OCI-LY7 (cell line): ENCODE data around the gene TBL1XR1. TPM values are rescaled to one million over a fixed set of nuclear protein-coding genes. Genes with fewer than 3 reads are reported as not detected.

Source experiments
- BruUV-seq: library from RNA; stranded (reverse); fragments of 400-500 nt; replicated peaks from 2 replicates; lab custom pipeline; 2021; lab: Mats Ljungman, UMichigan
- CTCF ChIA-PET: fragments of 300-600 bp; sonication (Branson Sonifier 250); formaldehyde crosslinking; loops from one replicate; lab custom pipeline; 2022; ENCODE audit warnings: antibody characterized with exemption; ENCODE audit not compliant: unreplicated experiment; lab: Charles Lee
- POLR2A ChIA-PET: fragments of 300-600 bp; sonication (Branson Sonifier 250); formaldehyde crosslinking; loops from one replicate; lab custom pipeline; 2022; ENCODE audit warnings: antibody characterized with exemption; lab: Charles Lee
- DNase-seq: peaks from one replicate; pipeline ENCODE4 v3.0.0-alpha.2; 2015; ENCODE audit warnings: low spot score
- H2AFZ ChIP-seq: fragments of 200-600 bp; sonication (generic), shearing (Covaris generic); 2 replicates; pipeline ENCODE4 v1.6.1; 2014; ENCODE audit warnings: mild to moderate bottlenecking, antibody characterized with exemption, low read length, moderate library complexity
- H3K27ac ChIP-seq: fragments of 200-600 bp; sonication (generic); 2 replicates; pipeline ENCODE4 v1.5.1; 2014; ENCODE audit warnings: mixed run types, low read depth, mild to moderate bottlenecking, moderate library complexity, low read length, inconsistent platforms; ENCODE audit not compliant: poor library complexity, severe bottlenecking
- H3K36me3 ChIP-seq: fragments of 200-600 bp; sonication (generic); 2 replicates; pipeline ENCODE4 v1.6.1; 2014; ENCODE audit warnings: mild to moderate bottlenecking, antibody characterized with exemption, low read length, moderate library complexity, mixed read lengths; ENCODE audit not compliant: insufficient read depth
- H3K4me1 ChIP-seq: fragments of 200-600 bp; sonication (generic); 2 replicates; pipeline ENCODE4 v1.5.1; 2014; ENCODE audit warnings: mild to moderate bottlenecking, low read length; ENCODE audit not compliant: insufficient read depth, poor library complexity, severe bottlenecking
- H3K4me2 ChIP-seq: fragments of 200-600 bp; sonication (generic); 2 replicates; pipeline ENCODE4 v1.6.1; 2014; ENCODE audit warnings: mild to moderate bottlenecking, low read length
- H3K4me3 ChIP-seq: fragments of 200-600 bp; sonication (generic); 2 replicates; pipeline ENCODE4 v1.5.1; 2014; ENCODE audit warnings: mild to moderate bottlenecking, low read depth, low read length; ENCODE audit not compliant: poor library complexity, severe bottlenecking
- H3K79me2 ChIP-seq: fragments of 200-600 bp; sonication (generic); 2 replicates; pipeline ENCODE4 v1.6.1; 2016; ENCODE audit warnings: low read depth, mild to moderate bottlenecking, low read length, moderate library complexity, mixed read lengths; ENCODE audit not compliant: insufficient read depth
- H3K9me2 ChIP-seq: fragments of 200-600 bp; sonication (generic); 2 replicates; pipeline ENCODE4 v1.6.1; 2016; ENCODE audit warnings: mild to moderate bottlenecking, low read length, mixed read lengths; ENCODE audit not compliant: insufficient read depth
- H3K9me3 ChIP-seq: fragments of 200-600 bp; sonication (generic); 2 replicates; pipeline ENCODE4 v1.6.1; 2014; ENCODE audit warnings: mild to moderate bottlenecking, mixed run types, low read length, mixed read lengths
- H4K20me1 ChIP-seq: fragments of 200-600 bp; sonication (generic); 2 replicates; pipeline ENCODE4 v1.6.1; 2014; ENCODE audit warnings: mild to moderate bottlenecking, antibody characterized with exemption, low read length, moderate library complexity, mixed read lengths; ENCODE audit not compliant: insufficient read depth
- CTCF ChIP-seq: fragments of 200-600 bp; sonication (generic); conservative IDR thresholded peaks from 2 replicates; pipeline ENCODE4 v1.5.1; 2014; ENCODE audit warnings: mild to moderate bottlenecking, antibody characterized with exemption, low read length, moderate library complexity, mixed read lengths
- EZH2phosphoT487 ChIP-seq: fragments of 200-600 bp; sonication (generic); IDR thresholded peaks from 2 replicates; pipeline ENCODE4 v1.6.1; 2018; ENCODE audit warnings: low read depth, borderline replicate concordance, mild to moderate bottlenecking, mixed run types, antibody characterized with exemption, low read length, moderate library complexity, mixed read lengths
- intact Hi-C: fragments of 100-400 bp; cut with micrococcal nuclease; formaldehyde crosslinking; loops from one replicate; pipeline ENCODE4 v1.10.0; 2022; ENCODE audit not compliant: unreplicated experiment
- total RNA-seq, 2 experiments: library from RNA; depleted of rRNA in 1 of 2; stranded (reverse); fragments of >200 nt in 1 of 2; shearing (Covaris generic) in 1 of 2; gene quantifications; 2 replicates each; pipeline ENCODE4 v1.2.3, GENCODE V29; 2014 to 2022

Gene TBL1XR1
- total RNA-seq, 2 experiments from 2014 or later, result 103 to 158 TPM

- intact Hi-C loops, result no loop called here
- H2AFZ ChIP-seq, result no peak overlapping the region
- POLR2A ChIA-PET, result interaction anchor here (1.2 kb wide), 1 partner anchor 9 kb away, joined by 4 read pairs; no protein-coding TSS in a partner anchor
- H3K4me2 ChIP-seq, result no peak overlapping the region
- H3K79me2 ChIP-seq, result no peaks in the 10 kb centered on the region
- H3K9me2 ChIP-seq, result no peaks in the 10 kb centered on the region
- H3K27ac ChIP-seq, result no peak overlapping the region
- DNase-seq, result no peak
- no peaks in the 10 kb centered on the region for H3K4me1 ChIP-seq
- H3K9me3 ChIP-seq, result no peaks in the 10 kb centered on the region
- CTCF ChIA-PET, result no interaction called here
- H4K20me1 ChIP-seq, result no peaks in the 10 kb centered on the region
- TF ChIP-seq EZH2phosphoT487 (no peak), CTCF (no peak)
- no peak overlapping the region for H3K4me3 ChIP-seq
- no TSS peak for BruUV-seq
- H3K36me3 ChIP-seq, result no peaks in the 10 kb centered on the region
Observed at GRCh38 chr3:177213801-177214535, 16.7 kb upstream of the TBL1XR1 start.

DNA sequence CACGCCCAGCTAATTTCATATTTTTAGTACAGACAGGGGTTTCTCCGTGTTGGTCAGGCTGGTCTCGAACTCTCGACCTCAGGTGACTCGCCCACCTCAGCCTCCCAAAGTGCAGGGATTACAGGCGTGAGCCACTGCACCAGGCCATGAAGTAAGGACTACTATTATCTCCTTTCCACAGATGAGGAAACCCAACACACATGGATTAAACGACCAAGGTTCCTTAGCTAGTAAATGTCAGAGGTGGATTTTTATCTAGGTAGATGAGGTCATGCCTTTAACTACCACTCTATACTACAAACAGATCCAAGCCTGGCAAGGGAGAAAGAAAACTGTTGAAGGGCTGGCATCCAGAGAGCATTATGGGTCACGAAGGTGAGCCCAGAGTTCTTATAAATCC is 15.5 kb upstream of the TBL1XR1 start:
- TF ChIP-seq EZH2phosphoT487, result no peak
- no peak for TF ChIP-seq CTCF
- POLR2A ChIA-PET, result interaction anchor here (0.6 to 2.0 kb wide), 3 partner anchors 14 to 132 kb away, joined by 3 to 6 read pairs (median 3); no protein-coding TSS in a partner anchor
- no peaks in the 10 kb centered on the region for H3K4me1 ChIP-seq
- no peaks in the 10 kb centered on the region for H3K9me2 ChIP-seq
- H2AFZ ChIP-seq, result no peak overlapping the region
- H3K9me3 ChIP-seq, result no peaks in the 10 kb centered on the region
- no peak overlapping the region for H3K27ac ChIP-seq
- H3K79me2 ChIP-seq, result no peaks in the 10 kb centered on the region
- intact Hi-C loops, result no loop called here
- no TSS peak for BruUV-seq
- H3K4me2 ChIP-seq, result no peak overlapping the region
- H3K36me3 ChIP-seq, result no peaks in the 10 kb centered on the region
- H4K20me1 ChIP-seq, result no peaks in the 10 kb centered on the region
- no peak overlapping the region for H3K4me3 ChIP-seq
- CTCF ChIA-PET, result interaction anchor here (1.1 kb wide), 1 partner anchor 14 kb away, joined by 3 read pairs; no protein-coding TSS in a partner anchor
- DNase-seq, result no peak

DNA sequence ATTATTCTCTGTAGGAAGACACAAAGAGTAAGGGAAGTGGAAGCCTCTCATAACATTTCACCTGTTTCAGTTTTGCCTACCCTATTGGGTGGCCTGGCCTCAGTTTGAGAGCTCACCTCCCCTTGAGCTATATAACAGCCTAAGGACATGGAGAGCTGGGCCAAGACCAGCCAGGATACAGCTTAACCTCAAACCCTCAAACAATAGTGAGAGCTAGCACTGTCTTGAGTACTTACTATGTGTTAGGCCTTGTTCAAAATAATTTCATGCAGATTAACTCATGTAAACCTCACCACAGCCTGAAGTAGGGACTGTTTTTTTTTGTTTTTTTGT is 15.0 kb upstream of the TBL1XR1 start:
- TF ChIP-seq CTCF (no peak), EZH2phosphoT487 (no peak)
- CTCF ChIA-PET, result interaction anchor here (1.1 kb wide), 1 partner anchor 14 kb away, joined by 3 read pairs; no protein-coding TSS in a partner anchor
- Histone ChIP-seq H3K79me2 (no peaks in the 10 kb centered on the region), H3K27ac (no peak overlapping the region), H3K36me3 (no peaks in the 10 kb centered on the region), H2AFZ (no peak overlapping the region), H3K4me1 (no peaks in the 10 kb centered on the region), H4K20me1 (no peaks in the 10 kb centered on the region), H3K4me2 (no peak overlapping the region), H3K9me2 (no peaks in the 10 kb centered on the region), H3K4me3 (no peak overlapping the region), H3K9me3 (no peaks in the 10 kb centered on the region)
- no peak for DNase-seq
- POLR2A ChIA-PET, result interaction anchor here (0.5 to 2.0 kb wide), 4 partner anchors 14 to 132 kb away, joined by 3 to 6 read pairs (median 4); no protein-coding TSS in a partner anchor
- intact Hi-C loops, result no loop called here
- BruUV-seq, result no TSS peak
